Ectodermal cell (in vitro differentiated cells): Measurements from ENCODE around the gene CYP4B1.
"Not testable (repeated sequence)": the region's sequence is repeated elsewhere in the genome, so short reads cannot be mapped to it uniquely, and the experiment has no call there.

Source experiments
- H3K27ac ChIP-seq: 2 replicates; pipeline ENCODE4 v1.7.0; 2013; ENCODE audit warnings: mild to moderate bottlenecking, low read depth, low read length; ENCODE audit not compliant: insufficient read depth, poor library complexity, severe bottlenecking
- H3K27me3 ChIP-seq: 2 replicates; pipeline ENCODE4 v1.7.0; 2013; ENCODE audit warnings: mild to moderate bottlenecking, low read length; ENCODE audit not compliant: insufficient read depth, control insufficient read depth, poor library complexity, severe bottlenecking
- H3K36me3 ChIP-seq: one replicate; pipeline ENCODE4 v1.7.0; 2013; ENCODE audit warnings: low read length; ENCODE audit not compliant: control insufficient read depth, insufficient read depth
- H3K4me1 ChIP-seq: one replicate; pipeline ENCODE4 v1.7.0; 2013; ENCODE audit warnings: low read length; ENCODE audit not compliant: control insufficient read depth, insufficient read depth
- H3K4me3 ChIP-seq: 2 replicates; pipeline ENCODE4 v1.7.0; 2013; ENCODE audit warnings: low read depth, low read length, control low read depth; ENCODE audit not compliant: insufficient read depth
- H3K9me3 ChIP-seq: 2 replicates; pipeline ENCODE4 v1.7.0; 2013; ENCODE audit warnings: mild to moderate bottlenecking, low read length, moderate library complexity; ENCODE audit not compliant: control insufficient read depth
- WGBS, 2 experiments: methylation state at CpG; one replicate each; pipeline ENCODE4 v1.1.7; 2013; ENCODE audit warnings: missing lambda C conversion rate in 2 of 2; 5-methylcytosine and 5-hydroxymethylcytosine counted together

The CYP4B1 gene

DNA sequence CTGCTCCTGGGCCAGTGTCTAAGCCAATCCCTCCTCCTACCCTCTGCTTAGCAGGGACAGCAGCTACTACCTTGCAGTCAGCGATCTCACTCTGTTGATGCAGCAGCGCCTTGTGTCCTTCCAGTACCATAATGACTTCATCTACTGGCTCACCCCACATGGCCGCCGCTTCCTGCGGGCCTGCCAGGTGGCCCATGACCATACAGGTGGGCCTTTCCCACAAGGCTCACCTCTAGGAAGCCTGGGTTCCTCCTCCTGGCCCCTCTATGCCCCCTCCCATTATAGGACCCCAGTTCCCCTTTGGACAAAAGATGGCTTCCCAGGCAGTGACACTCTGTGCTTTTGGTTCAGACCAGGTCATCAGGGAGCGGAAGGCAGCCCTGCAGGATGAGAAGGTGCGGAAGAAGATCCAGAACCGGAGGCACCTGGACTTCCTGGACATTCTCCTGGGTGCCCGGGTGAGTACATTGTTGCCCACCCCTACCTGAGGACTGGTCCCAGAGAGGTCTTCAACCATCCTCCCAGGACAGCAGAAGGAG lies 15.1 kb downstream of the CYP4B1 start:
- Histone ChIP-seq H3K36me3 (no peaks in the 10 kb centered on the region), H3K27ac (no peak overlapping the region), H3K9me3 (no peaks in the 10 kb centered on the region), H3K4me3 (no peak overlapping the region), H3K27me3 (no peaks in the 10 kb centered on the region), H3K4me1 (no peaks in the 10 kb centered on the region)
- WGBS, 2 experiments: 96% methylated on average over 9 of the region's 9 CpGs

DNA sequence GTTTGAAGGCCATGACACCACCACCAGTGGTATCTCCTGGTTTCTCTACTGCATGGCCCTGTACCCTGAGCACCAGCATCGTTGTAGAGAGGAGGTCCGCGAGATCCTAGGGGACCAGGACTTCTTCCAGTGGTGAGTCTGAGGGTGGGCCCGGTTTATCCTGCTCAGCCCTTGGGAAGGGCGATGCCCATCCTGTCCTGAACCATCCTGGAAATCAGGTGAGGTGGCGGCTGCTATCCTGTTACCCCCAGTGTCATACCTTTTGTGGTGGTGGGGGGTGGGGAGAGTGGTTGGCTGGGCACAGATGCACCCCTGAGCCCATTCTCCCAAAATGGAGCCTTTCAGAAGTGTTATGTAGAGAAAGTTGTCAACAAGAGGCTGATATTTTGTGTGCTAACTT lies 16.3 kb downstream of the CYP4B1 start:
- Histone ChIP-seq H3K27ac (no peak overlapping the region), H3K4me1 (no peaks in the 10 kb centered on the region), H3K4me3 (no peak overlapping the region), H3K9me3 (no peaks in the 10 kb centered on the region), H3K36me3 (no peaks in the 10 kb centered on the region), H3K27me3 (no peaks in the 10 kb centered on the region)
- 95 to 97% methylated on average over 6 of the region's 6 CpGs for WGBS, 2 experiments

DNA sequence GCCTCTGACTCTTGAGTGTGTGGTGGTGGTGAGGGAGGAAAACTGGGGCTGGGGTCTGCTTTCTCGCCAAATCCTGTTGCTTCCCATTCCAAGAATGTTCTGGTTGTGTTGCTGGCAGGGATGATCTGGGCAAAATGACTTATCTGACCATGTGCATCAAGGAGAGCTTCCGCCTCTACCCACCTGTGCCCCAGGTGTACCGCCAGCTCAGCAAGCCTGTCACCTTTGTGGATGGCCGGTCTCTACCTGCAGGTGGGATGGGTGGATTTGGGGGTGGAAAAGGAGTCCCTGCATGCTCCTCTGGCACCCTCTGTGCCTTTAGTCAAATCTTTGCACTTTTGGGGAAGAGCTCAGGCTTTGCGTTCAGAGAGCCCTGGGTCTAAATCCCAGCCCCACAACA lies 18.1 kb downstream of the CYP4B1 start:
- no peak overlapping the region for H3K27ac ChIP-seq
- no peaks in the 10 kb centered on the region for H3K9me3 ChIP-seq
- H3K4me1 ChIP-seq: no peaks in the 10 kb centered on the region
- no peak overlapping the region for H3K4me3 ChIP-seq
- H3K27me3 ChIP-seq: no peaks in the 10 kb centered on the region
- WGBS, 2 experiments: 96% methylated on average over 4 to 5 of the region's 5 CpGs
- no peaks in the 10 kb centered on the region for H3K36me3 ChIP-seq

DNA sequence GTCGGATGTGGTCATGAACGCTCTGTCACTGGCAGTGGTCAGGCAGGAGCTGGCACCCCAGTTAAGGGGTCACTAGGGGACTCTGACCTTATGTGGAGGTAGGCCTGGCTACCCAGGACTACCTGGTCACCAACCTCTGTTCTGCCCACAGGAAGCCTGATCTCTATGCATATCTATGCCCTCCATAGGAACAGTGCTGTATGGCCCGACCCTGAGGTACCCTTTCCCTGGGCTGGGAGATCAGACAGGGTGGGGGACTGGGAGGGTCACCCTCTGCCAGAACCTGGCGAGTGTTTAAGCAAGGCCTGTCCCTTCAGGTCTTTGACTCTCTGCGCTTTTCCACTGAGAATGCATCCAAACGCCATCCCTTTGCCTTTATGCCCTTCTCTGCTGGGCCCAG lies 19.0 kb downstream of the CYP4B1 start:
- no peaks in the 10 kb centered on the region for H3K4me1 ChIP-seq
- no peaks in the 10 kb centered on the region for H3K9me3 ChIP-seq
- WGBS, 2 experiments: 93% methylated on average over 6 of the region's 6 CpGs
- no peaks in the 10 kb centered on the region for H3K36me3 ChIP-seq
- H3K4me3 ChIP-seq: no peak overlapping the region
- no peak overlapping the region for H3K27ac ChIP-seq
- H3K27me3 ChIP-seq: no peaks in the 10 kb centered on the region

DNA sequence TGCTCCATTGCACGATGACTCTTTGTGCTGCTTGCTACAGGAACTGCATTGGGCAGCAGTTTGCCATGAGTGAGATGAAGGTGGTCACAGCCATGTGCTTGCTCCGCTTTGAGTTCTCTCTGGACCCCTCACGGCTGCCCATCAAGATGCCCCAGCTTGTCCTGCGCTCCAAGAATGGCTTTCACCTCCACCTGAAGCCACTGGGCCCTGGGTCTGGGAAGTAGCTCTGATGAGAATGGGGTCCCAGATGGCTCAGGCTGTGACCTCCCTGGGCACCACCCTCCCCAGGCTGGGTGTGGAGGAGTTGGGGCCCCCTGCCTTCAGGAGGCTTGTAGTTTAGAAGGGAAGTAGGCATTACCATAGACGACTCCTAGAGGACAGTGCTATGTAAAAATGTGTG lies 19.7 kb downstream of the CYP4B1 start:
- Histone ChIP-seq H3K27ac (no peak overlapping the region), H3K4me3 (no peak overlapping the region), H3K4me1 (no peaks in the 10 kb centered on the region), H3K36me3 (no peaks in the 10 kb centered on the region), H3K27me3 (no peaks in the 10 kb centered on the region), H3K9me3 (no peaks in the 10 kb centered on the region)
- 89 to 91% methylated on average over 4 to 5 of the region's 5 CpGs for WGBS, 2 experiments

DNA sequence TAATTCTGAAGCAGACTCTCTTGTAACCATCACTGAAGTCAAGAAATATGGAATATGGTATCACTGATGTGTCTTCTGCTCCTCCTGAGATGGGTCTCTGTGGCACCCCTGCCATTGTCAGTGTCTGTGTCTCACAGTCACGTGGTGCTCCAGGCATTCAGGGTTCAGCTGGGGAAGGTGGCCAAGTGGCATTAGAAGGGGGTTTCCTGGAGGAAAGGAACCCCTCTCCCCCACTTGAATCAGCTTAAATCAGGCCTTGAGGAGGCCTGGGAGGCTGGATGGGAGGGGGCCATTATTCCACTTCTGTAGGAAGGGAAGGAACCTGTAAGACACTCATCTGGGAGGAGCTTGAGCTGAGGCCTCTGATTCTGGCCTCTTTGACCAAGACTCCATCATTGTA lies 20.5 kb downstream of the CYP4B1 start:
- WGBS, 2 experiments: 82 to 92% methylated on average over 1 of the region's 1 CpG
- Histone ChIP-seq H3K36me3 (no peaks in the 10 kb centered on the region), H3K4me3 (no peak overlapping the region)

DNA sequence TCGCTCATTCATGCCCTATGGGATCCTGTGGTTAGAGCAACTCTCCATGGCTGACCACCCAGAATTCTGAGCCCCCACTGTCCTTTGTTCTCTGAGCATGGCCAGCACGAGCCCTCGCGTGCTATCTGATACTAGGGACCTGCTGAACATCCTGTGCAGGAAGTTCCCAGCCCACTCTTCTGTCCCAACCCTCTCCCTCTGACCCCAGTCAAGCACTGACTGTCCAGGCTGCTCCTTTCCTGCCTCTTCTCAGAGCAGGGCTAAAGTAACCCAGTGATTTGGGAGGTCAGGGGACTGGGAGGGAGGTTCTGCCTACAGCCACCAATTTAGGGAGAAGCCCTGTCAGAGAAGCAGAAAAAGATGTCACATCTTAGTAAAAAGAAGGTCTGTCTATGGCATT lies 21.2 kb downstream of the CYP4B1 start:
- 89 to 91% methylated on average over 4 of the region's 4 CpGs for WGBS, 2 experiments
- Histone ChIP-seq H3K4me1 (no peaks in the 10 kb centered on the region), H3K27ac (no peak overlapping the region), H3K9me3 (no peaks in the 10 kb centered on the region), H3K4me3 (no peak overlapping the region), H3K36me3 (no peaks in the 10 kb centered on the region), H3K27me3 (no peaks in the 10 kb centered on the region)

More for the DNA sequence above, 20.5 kb downstream of the CYP4B1 start:
- H3K27ac ChIP-seq: no peak overlapping the region
- H3K9me3 ChIP-seq: no peaks in the 10 kb centered on the region
- H3K4me1 ChIP-seq: no peaks in the 10 kb centered on the region
- H3K27me3 ChIP-seq: no peaks in the 10 kb centered on the region

DNA sequence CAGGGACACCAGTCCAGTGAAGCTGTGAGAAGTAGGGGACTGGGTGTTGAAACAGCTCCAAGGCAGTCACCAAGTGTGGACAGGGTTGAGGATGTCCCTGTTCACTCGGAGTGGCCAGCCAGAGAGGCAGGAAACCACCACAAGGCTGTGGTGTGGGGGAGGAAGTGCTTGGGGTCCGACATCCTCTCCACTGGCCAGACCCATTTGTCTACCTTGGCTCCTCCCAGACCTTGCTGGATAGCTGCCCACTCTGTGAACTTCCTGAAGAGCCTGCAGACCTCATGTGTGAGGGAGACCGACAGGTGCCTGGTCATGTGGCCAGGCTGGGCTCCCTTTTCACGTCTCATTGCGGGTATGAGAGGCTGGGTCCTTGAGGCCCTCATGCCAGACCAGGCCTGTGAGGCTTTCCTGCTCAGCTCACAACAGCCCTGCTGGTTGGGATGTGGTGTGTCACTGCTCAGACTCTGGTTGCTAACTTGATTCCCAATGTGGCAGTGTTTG lies 21.8 kb downstream of the CYP4B1 start:
- no peak overlapping the region for H3K27ac ChIP-seq
- WGBS, 2 experiments: 89 to 95% methylated on average over 5 of the region's 5 CpGs
- H3K4me1 ChIP-seq: no peaks in the 10 kb centered on the region
- H3K36me3 ChIP-seq: no peaks in the 10 kb centered on the region
- H3K4me3 ChIP-seq: no peak overlapping the region
- H3K27me3 ChIP-seq: no peaks in the 10 kb centered on the region
- no peaks in the 10 kb centered on the region for H3K9me3 ChIP-seq

DNA sequence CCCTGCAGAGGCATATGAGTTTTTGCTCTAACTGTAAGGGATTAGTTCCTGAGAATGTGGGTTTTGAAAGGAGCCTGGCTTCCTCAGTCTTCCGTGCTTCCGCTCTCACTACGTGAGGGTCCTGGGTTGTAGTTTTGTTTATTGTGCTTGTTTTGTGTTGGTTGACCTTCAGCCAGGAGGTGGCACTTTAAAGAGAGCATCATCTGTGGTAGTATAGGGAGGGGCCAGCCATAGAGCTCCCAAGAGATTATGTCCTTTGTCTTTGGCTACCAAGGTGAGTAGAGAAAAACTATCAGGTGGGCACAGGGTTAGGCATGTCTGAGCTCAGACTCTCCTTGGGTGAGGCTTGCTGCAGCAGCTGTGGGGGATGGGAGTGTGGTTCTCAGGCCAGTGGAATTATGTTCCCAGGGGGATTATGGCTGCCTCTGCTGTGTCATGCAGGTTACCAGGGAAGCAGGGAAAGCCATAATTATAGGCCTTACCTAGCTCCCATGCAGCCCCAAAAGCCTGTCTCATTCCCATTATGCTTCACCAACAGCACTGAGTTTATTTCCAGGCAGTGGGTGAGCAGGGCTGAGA lies 23.5 kb downstream of the CYP4B1 start:
- H3K4me1 ChIP-seq: no peaks in the 10 kb centered on the region
- H3K27me3 ChIP-seq: no peaks in the 10 kb centered on the region
- 85 to 92% methylated on average over 3 of the region's 3 CpGs for WGBS, 2 experiments
- no peak overlapping the region for H3K4me3 ChIP-seq
- H3K9me3 ChIP-seq: no peaks in the 10 kb centered on the region
- no peak overlapping the region for H3K27ac ChIP-seq
- no peaks in the 10 kb centered on the region for H3K36me3 ChIP-seq

DNA sequence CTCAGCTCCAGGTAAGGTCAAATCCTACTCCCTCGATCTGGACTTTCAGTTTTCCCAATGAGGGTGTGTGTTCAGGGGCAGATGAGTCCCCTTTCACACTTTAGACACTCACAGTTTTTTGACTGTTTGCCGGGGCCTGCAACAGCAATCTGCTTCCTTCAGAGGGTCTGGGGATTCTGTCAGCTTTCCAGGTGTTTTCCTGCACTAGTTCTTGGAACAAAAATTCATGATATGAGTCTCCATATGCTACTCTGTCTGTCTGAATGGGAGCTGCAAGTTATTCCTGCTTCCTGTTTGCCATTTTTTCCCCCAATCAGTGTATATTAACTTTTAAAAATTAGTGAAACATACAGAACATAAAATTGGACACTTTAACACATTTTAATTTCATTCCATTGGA lies 24.3 kb downstream of the CYP4B1 start:
- Histone ChIP-seq H3K9me3 (no peaks in the 10 kb centered on the region), H3K4me3 (no peak overlapping the region), H3K36me3 (no peaks in the 10 kb centered on the region), H3K27ac (no peak overlapping the region), H3K4me1 (no peaks in the 10 kb centered on the region), H3K27me3 (no peaks in the 10 kb centered on the region)
- 91% methylated on average over 2 of the region's 2 CpGs for WGBS, 2 experiments

DNA sequence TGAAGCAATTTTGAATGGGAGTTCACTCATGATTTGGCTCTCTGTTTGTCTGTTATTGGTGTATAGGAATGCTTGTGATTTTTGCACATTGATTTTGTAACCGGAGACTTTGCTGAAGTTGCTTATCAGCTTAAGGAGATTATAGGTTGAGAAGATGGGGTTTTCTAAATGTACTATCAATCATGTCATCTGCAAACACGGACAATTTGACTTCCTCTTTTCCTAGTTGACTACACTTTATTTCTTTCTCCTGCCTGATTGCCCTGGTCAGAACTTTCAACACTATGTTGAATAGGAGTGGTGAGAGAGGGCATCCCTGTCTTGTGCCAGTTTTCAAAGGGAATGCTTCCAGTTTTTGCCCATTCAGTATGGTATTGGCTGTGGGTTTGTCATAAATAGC lies 28.0 kb downstream of the CYP4B1 start:
- H3K9me3 ChIP-seq, H3K4me3 ChIP-seq, H3K36me3 ChIP-seq, H3K27me3 ChIP-seq, H3K27ac ChIP-seq, H3K4me1 ChIP-seq: not testable (repeated sequence)
- 91 to 100% methylated on average over 1 to 2 of the region's 2 CpGs for WGBS, 2 experiments
